HepG2 (cell line): Measurements from ENCODE around the gene MUL1. TPM values are rescaled to one million over a fixed set of nuclear protein-coding genes. Genes with fewer than 3 reads are reported as not detected.

Experiments used
- ARNT2 ChIP-seq: sonication (generic); formaldehyde crosslinking; IDR thresholded peaks from 2 replicates; pipeline ENCODE4 v1.8.0; 2022; ENCODE audit warnings: mild to moderate bottlenecking, low read depth, missing genetic modification reagents, moderate library complexity
- CAMTA2 ChIP-seq: sonication (generic); formaldehyde crosslinking; IDR thresholded peaks from 2 replicates; pipeline ENCODE4 v1.4.0; 2020; ENCODE audit warnings: mild to moderate bottlenecking, missing genetic modification reagents, borderline replicate concordance
- ELF1 ChIP-seq: sonication (generic); formaldehyde crosslinking; IDR thresholded peaks from 2 replicates; pipeline ENCODE4 v1.4.0; 2020; ENCODE audit warnings: missing genetic modification reagents
- ELF4 ChIP-seq: sonication (generic); formaldehyde crosslinking; IDR thresholded peaks from 2 replicates; pipeline ENCODE4 v1.5.0; 2020; ENCODE audit warnings: missing genetic modification reagents, mild to moderate bottlenecking, moderate library complexity, borderline replicate concordance
- GATAD2A ChIP-seq: IDR thresholded peaks from 2 replicates; pipeline ENCODE4 v1.6.1; 2016
- HDAC6 ChIP-seq: fragments of 200-600 bp; sonication (generic); IDR thresholded peaks from 2 replicates; pipeline ENCODE4 v1.7.0; 2017; ENCODE audit warnings: mild to moderate bottlenecking, antibody characterized with exemption, low read length, low read depth
- MED1 ChIP-seq: sonication (generic); formaldehyde crosslinking; IDR thresholded peaks from 2 replicates; pipeline ENCODE4 v1.4.0; 2020; ENCODE audit warnings: missing genetic modification reagents
- REL ChIP-seq: sonication (generic); formaldehyde crosslinking; conservative IDR thresholded peaks from 2 replicates; pipeline ENCODE4 v1.8.0; 2022; ENCODE audit warnings: mild to moderate bottlenecking, missing genetic modification reagents, moderate library complexity
- SAFB2 ChIP-seq: sonication (generic); formaldehyde crosslinking; IDR thresholded peaks from 2 replicates; pipeline ENCODE4 v1.5.1; 2020; ENCODE audit warnings: missing genetic modification reagents, low read depth, mild to moderate bottlenecking, borderline replicate concordance
- SRF ChIP-seq: IDR thresholded peaks from 2 replicates; pipeline ENCODE4 v1.6.1; 2011; ENCODE audit warnings: mild to moderate bottlenecking, low read depth, low read length, moderate library complexity
- TRIM24 ChIP-seq: sonication (generic); formaldehyde crosslinking; IDR thresholded peaks from 2 replicates; pipeline ENCODE4 v1.8.0; 2022; ENCODE audit warnings: mild to moderate bottlenecking, missing genetic modification reagents
- ZFP36L2 ChIP-seq: sonication (generic); formaldehyde crosslinking; IDR thresholded peaks from 2 replicates; pipeline ENCODE4 v1.4.0; 2020; ENCODE audit warnings: missing genetic modification reagents
- ZNF205 ChIP-seq: IDR thresholded peaks from 2 replicates; pipeline ENCODE4 v1.6.1; 2018; ENCODE audit warnings: missing biosample characterization, missing genetic modification reagents
- ZNF510 ChIP-seq: sonication (generic); formaldehyde crosslinking; IDR thresholded peaks from 2 replicates; pipeline ENCODE4 v1.4.0; 2020; ENCODE audit warnings: low read depth, mild to moderate bottlenecking, missing genetic modification reagents
- ZNF839 ChIP-seq: sonication (generic); formaldehyde crosslinking; IDR thresholded peaks from 2 replicates; pipeline ENCODE4 v1.4.0; 2020; ENCODE audit warnings: missing genetic modification reagents, mild to moderate bottlenecking, borderline replicate concordance
- ZNF878 ChIP-seq: sonication (generic); formaldehyde crosslinking; IDR thresholded peaks from 2 replicates; pipeline ENCODE4 v1.8.1; 2023; ENCODE audit warnings: mild to moderate bottlenecking, missing genetic modification reagents, moderate library complexity
- polyA plus RNA-seq, 8 experiments: library from polyadenylated mRNA; depleted of rRNA in 3 of 8; stranded (reverse) in 7 of 8; unstranded in 1 of 8; fragments of >200 nt; fragmentation: Illumina TruSeq in 4 of 8; extraction: Trizol in 4 of 8; gene quantifications; 2 replicates each; pipeline versions ENCODE4 v1.2.1 to v1.2.3, GENCODE V29; 2011 to 2016; ENCODE audit warnings: low read depth in 4 of 8, missing spikeins in 1 of 8, mixed read lengths in 1 of 8; ENCODE audit not compliant: insufficient read depth in 1 of 8
- total RNA-seq, 5 experiments: library from RNA; depleted of rRNA; stranded (reverse); fragments of >200 nt; fragmentation: Illumina TruSeq; extraction: Trizol; gene quantifications; 2 replicates each; pipeline ENCODE4 v1.2.3, GENCODE V29; 2016; ENCODE audit warnings: low read depth in 1 of 5
- TF ChIP-seq, protein P1 (sequence below): sonication (generic); formaldehyde crosslinking; IDR thresholded peaks from 2 replicates; pipeline ENCODE4 v1.5.0; 2020; ENCODE audit warnings: missing genetic modification reagents
- TF ChIP-seq, protein P2 (sequence below): IDR thresholded peaks from 2 replicates; pipeline ENCODE4 v1.6.1; 2016; ENCODE audit warnings: low read depth, missing genetic modification reagents, missing compliant biosample characterization
- TF ChIP-seq, protein P3 (sequence below): sonication (generic); formaldehyde crosslinking; IDR thresholded peaks from 2 replicates; pipeline ENCODE4 v1.8.0; 2022; ENCODE audit warnings: missing genetic modification reagents, mild to moderate bottlenecking, moderate library complexity, borderline replicate concordance
- TF ChIP-seq, protein P4 (sequence below): sonication (generic); formaldehyde crosslinking; IDR thresholded peaks from 2 replicates; pipeline ENCODE4 v1.4.0; 2020; ENCODE audit warnings: missing genetic modification reagents, low read depth, mild to moderate bottlenecking, borderline replicate concordance

Gene MUL1
- total and polyA plus RNA-seq, 2 of the 13 experiments (the other 11 are each of a cell fraction or from before 2014, with no cell fraction given) = 21.5 to 26.5 TPM

DNA sequence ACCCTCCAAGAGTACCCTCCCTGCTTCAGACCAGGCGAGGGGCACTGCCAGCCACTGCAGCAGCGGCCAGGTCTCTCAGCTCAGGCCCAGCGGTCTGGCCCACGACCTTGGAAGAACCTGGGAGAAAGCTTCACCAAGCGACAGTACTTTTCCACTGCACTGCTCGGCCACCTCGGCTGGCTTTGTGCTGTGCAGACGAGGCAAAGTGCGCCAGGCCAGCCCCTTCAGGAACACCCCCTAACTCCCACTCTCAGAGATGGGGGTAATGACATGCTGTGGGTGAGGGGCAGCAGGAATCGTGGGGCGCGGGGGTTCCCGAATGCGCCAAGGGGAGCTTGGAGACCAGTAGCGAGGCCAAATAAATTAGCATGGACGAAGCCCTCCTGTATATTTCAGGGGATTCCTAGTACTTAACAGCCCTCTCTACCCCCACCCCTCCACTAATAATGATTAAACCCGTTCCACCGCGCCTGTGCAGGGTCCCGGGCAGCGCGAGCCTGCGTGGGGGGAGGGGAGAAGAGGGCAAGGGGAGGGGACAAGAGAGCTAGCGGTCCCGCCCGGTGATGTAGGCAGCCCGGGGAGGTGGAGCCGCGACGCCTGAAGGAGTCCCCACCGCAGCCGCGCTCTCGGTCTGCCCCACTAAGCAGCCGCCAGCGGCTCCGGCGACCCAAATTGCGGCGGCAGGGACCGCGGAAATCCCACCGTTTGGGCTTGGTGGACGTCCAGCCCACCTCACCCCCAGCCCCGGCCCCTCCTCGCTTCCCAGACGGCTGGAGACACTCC lies 44.2 kb upstream of the MUL1 start, which contains the start of gene FAM43B (continued):
- TF ChIP-seq SAFB2 (CRISPR knock-in tag) (no peak; the same call in 1 of the 2 replicates), ZNF878 (0 out of 2 replicates have a peak, but pooled peaks have one; percentile 43), HDAC6 (no peak), REL (CRISPR knock-in tag) (no peak), GATAD2A (CRISPR knock-in tag) (peak; percentile 55; the same call in 1 of the 2 replicates), ELF1 (CRISPR knock-in tag) (0 out of 2 replicates have a peak, but pooled peaks have one; percentile 17), ZNF839 (CRISPR knock-in tag) (no peak), ARNT2 (no peak), MED1 (CRISPR knock-in tag) (peak; percentile 40; the same call in 1 of the 2 replicates), ZFP36L2 (CRISPR knock-in tag) (no peak), SRF (no peak), ELF4 (CRISPR knock-in tag) (no peak), TRIM24 (no peak), ZNF510 (CRISPR knock-in tag) (peak; percentile 76; the same call in 1 of the 2 replicates), ZNF205 (CRISPR knock-in tag) (no peak), CAMTA2 (CRISPR knock-in tag) (0 out of 2 replicates have a peak, but pooled peaks have one; percentile 3)
- TF ChIP-seq, protein P1, sequence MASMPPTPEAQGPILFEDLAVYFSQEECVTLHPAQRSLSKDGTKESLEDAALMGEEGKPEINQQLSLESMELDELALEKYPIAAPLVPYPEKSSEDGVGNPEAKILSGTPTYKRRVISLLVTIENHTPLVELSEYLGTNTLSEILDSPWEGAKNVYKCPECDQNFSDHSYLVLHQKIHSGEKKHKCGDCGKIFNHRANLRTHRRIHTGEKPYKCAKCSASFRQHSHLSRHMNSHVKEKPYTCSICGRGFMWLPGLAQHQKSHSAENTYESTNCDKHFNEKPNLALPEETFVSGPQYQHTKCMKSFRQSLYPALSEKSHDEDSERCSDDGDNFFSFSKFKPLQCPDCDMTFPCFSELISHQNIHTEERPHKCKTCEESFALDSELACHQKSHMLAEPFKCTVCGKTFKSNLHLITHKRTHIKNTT (CRISPR knock-in tag) = no peak
- TF ChIP-seq, protein P2, sequence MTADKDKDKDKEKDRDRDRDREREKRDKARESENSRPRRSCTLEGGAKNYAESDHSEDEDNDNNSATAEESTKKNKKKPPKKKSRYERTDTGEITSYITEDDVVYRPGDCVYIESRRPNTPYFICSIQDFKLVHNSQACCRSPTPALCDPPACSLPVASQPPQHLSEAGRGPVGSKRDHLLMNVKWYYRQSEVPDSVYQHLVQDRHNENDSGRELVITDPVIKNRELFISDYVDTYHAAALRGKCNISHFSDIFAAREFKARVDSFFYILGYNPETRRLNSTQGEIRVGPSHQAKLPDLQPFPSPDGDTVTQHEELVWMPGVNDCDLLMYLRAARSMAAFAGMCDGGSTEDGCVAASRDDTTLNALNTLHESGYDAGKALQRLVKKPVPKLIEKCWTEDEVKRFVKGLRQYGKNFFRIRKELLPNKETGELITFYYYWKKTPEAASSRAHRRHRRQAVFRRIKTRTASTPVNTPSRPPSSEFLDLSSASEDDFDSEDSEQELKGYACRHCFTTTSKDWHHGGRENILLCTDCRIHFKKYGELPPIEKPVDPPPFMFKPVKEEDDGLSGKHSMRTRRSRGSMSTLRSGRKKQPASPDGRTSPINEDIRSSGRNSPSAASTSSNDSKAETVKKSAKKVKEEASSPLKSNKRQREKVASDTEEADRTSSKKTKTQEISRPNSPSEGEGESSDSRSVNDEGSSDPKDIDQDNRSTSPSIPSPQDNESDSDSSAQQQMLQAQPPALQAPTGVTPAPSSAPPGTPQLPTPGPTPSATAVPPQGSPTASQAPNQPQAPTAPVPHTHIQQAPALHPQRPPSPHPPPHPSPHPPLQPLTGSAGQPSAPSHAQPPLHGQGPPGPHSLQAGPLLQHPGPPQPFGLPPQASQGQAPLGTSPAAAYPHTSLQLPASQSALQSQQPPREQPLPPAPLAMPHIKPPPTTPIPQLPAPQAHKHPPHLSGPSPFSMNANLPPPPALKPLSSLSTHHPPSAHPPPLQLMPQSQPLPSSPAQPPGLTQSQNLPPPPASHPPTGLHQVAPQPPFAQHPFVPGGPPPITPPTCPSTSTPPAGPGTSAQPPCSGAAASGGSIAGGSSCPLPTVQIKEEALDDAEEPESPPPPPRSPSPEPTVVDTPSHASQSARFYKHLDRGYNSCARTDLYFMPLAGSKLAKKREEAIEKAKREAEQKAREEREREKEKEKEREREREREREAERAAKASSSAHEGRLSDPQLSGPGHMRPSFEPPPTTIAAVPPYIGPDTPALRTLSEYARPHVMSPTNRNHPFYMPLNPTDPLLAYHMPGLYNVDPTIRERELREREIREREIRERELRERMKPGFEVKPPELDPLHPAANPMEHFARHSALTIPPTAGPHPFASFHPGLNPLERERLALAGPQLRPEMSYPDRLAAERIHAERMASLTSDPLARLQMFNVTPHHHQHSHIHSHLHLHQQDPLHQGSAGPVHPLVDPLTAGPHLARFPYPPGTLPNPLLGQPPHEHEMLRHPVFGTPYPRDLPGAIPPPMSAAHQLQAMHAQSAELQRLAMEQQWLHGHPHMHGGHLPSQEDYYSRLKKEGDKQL (CRISPR knock-in tag) = no peak
- TF ChIP-seq, protein P3, sequence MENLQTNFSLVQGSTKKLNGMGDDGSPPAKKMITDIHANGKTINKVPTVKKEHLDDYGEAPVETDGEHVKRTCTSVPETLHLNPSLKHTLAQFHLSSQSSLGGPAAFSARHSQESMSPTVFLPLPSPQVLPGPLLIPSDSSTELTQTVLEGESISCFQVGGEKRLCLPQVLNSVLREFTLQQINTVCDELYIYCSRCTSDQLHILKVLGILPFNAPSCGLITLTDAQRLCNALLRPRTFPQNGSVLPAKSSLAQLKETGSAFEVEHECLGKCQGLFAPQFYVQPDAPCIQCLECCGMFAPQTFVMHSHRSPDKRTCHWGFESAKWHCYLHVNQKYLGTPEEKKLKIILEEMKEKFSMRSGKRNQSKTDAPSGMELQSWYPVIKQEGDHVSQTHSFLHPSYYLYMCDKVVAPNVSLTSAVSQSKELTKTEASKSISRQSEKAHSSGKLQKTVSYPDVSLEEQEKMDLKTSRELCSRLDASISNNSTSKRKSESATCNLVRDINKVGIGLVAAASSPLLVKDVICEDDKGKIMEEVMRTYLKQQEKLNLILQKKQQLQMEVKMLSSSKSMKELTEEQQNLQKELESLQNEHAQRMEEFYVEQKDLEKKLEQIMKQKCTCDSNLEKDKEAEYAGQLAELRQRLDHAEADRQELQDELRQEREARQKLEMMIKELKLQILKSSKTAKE (CRISPR knock-in tag) = 0 out of 2 replicates have a peak, but pooled peaks have one; percentile 7
- TF ChIP-seq, protein P4, sequence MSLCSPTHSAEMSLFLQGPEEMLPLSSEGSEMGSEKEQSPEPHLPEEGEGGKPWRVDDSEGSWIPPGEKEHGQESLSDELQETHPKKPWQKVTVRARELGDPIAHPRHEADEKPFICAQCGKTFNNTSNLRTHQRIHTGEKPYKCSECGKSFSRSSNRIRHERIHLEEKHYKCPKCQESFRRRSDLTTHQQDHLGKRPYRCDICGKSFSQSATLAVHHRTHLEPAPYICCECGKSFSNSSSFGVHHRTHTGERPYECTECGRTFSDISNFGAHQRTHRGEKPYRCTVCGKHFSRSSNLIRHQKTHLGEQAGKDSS (CRISPR knock-in tag) = no peak
